Lower leg skin (tissue), 3 donors: Measurements from ENCODE around the gene CTPS1.

ENCODE experiments used
- POLR2A ChIP-seq, 2 donors: fragments of 450-650 bp; IDR thresholded peaks; one replicate each; pipeline ENCODE4 v1.6.1; 2016 to 2017; ENCODE audit warnings: antibody characterized with exemption in 2 of 2, mild to moderate bottlenecking in 1 of 2, moderate library complexity in 1 of 2
- TF ChIP-seq, protein P1 (sequence below), 3 donors: fragments of 450-650 bp; IDR thresholded peaks; one replicate each; pipeline ENCODE4 v1.5.1; 2016; ENCODE audit warnings: antibody characterized with exemption in 3 of 3, mild to moderate bottlenecking in 3 of 3, moderate library complexity in 2 of 3

DNA sequence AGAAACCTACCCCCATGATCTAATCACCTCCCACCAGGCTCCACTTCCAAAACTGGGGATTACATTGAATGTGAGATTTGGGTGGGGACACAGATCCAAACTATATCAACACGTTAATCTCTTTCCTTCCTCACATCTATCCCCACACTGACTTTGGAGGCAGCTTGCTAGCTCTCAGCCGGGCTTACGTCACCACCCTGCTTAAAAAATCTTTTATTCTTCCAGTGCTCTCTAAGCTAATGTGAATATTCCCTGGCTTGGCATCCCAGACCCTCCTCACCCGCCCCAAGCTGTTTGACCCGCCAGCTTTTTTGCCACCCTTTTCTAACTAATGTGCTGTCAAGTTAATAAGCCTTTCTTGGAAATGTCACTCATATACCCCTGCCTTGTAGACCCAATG lies 47.9 kb upstream of the CTPS1 start:
- TF ChIP-seq, protein P1, sequence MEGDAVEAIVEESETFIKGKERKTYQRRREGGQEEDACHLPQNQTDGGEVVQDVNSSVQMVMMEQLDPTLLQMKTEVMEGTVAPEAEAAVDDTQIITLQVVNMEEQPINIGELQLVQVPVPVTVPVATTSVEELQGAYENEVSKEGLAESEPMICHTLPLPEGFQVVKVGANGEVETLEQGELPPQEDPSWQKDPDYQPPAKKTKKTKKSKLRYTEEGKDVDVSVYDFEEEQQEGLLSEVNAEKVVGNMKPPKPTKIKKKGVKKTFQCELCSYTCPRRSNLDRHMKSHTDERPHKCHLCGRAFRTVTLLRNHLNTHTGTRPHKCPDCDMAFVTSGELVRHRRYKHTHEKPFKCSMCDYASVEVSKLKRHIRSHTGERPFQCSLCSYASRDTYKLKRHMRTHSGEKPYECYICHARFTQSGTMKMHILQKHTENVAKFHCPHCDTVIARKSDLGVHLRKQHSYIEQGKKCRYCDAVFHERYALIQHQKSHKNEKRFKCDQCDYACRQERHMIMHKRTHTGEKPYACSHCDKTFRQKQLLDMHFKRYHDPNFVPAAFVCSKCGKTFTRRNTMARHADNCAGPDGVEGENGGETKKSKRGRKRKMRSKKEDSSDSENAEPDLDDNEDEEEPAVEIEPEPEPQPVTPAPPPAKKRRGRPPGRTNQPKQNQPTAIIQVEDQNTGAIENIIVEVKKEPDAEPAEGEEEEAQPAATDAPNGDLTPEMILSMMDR (IDR thresholded peaks at IDR 0.05) = no peak
- no peak for TF ChIP-seq POLR2A (IDR thresholded peaks at IDR 0.05)
